IMR-90 (cell line): ENCODE results near the gene BMP7.

Experiments
- BHLHE40 ChIP-seq: fragments of 150-350 bp; IDR thresholded peaks from 2 replicates; pipeline ENCODE4 v1.6.1; 2016; ENCODE audit warnings: mild to moderate bottlenecking, low read depth, low read length
- CTCF ChIP-seq: conservative IDR thresholded peaks from 2 replicates; pipeline ENCODE4 v1.5.1; 2012; ENCODE audit warnings: mild to moderate bottlenecking, low read depth, low read length, improper control_type of control experiment
- POLR2A ChIP-seq: IDR thresholded peaks from 2 replicates; pipeline ENCODE4 v1.6.1; 2012; ENCODE audit warnings: mild to moderate bottlenecking, low read depth, low read length

GRCh38 chr20:57175397-57176010 is 90.9 kb downstream of the BMP7 start:
- TF ChIP-seq CTCF (no peak), BHLHE40 (no peak), POLR2A (no peak)
